Hippocampal formation (tissue), 2 donors: Measurements from ENCODE around the gene EFCAB6.

Source experiments
- DNase-seq, 2 donors: peaks; one replicate each; lab custom pipeline; 2025; lab: John Stamatoyannopoulos, UW

The EFCAB6 gene

DNA sequence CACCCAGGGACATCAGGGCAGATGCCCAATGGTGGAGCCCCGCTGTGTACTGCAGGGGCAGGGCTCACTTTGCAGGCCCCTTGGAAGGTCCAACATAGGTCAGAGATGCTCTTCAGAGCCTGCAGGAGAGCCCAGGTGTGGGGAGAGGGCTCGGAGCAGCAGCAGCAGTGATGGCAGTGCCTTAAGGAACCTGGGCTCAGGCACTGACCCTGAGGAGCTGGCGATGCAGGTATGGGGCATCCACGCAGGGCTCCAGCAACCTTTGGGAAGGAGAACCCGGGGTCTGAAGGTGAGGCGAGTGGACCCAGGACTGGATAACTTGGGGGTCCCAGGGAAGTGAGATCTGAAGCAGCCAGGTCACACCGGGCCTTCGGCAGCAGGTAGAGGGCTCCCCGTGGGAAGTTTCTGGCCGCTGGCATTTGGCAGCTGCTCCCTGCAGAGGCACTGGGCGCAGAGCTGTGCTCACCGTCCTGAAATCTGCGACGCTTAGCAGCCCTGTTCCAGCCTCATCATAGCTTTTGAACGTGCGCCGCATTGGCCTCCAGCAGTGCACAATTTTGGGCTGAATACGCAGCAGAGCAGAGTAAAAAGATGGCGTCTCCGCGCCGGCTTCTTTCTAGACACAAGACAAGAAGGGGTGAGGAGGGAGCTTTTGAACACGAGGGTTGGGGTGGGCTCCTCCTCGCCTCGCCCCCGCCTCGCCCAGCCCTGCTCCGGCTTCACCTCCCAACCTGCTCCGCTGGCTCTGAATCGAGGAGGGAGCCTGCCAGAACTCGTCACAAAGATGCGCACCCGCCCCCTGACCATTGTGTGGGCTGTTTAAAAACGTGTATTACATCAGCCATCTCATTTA is 281.5 kb downstream of the EFCAB6 start:
- DNase-seq, result no peak

- no peak for DNase-seq
These were observed 282.2 kb downstream of the EFCAB6 start for GRCh38 chr22:43529934-43530333.

DNA sequence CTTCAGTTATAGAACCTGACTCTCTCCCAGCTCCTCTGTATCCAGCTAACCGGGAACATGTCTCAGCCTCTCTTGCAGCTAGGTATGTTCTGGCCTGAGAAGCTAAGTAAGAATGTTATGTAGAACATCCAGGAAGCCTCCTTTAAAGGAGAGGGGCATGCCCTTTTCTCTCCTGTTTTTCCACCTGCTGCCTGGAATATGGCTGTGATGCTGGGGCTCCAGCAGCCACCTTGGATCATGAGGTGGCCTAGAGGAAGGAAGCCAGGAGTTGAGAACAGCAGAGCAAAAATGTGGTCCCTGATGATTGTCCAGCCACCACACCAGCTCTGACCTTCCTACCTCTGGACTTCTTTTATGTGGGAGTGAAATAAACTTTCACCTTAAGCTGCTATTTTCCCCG is 282.6 kb downstream of the EFCAB6 start:
- no peak for DNase-seq

GRCh38 chr22:43528601-43529360 is 283.3 kb downstream of the EFCAB6 start:
- DNase-seq, result no peak

GRCh38 chr22:43526946-43527345 is 285.2 kb downstream of the EFCAB6 start:
- no peak for DNase-seq

- DNase-seq, result no peak
These were observed 285.9 kb downstream of the EFCAB6 start for GRCh38 chr22:43526117-43526655.

GRCh38 chr22:43521716-43522115 is 290.4 kb downstream of the EFCAB6 start:
- no peak for DNase-seq

GRCh38 chr22:43520632-43521039 is 291.5 kb downstream of the EFCAB6 start:
- DNase-seq, result no peak

DNA sequence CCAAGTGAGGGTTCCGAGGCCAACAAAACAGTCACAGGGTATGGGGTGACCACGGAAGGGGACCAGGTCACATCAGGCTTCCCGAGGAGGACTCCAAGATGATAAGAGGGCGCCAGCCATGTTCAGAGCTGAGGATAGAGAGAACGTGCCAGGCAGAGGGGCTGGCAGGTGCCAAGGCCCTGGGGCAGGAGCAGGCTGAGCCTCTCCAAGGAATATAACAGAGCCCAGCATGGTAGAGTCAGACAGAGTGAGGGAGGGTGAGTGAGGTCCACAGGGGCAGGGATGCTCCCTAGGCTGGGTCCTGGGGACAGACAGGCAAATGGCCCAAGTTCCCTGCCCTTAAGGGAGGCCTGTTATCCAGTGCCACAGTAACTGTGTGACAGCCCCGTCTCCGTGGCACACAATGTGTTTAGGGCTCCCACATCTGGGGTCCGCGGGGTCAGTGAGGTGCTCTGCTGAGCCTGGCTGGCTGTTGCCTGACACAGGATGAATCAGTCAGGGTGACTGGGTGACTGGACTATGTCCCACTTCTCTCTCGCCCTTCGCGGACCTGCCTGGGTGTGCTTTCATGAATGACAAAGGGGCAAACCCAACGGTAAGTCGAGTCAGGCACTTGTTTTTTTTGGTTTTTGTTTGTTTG is 295.0 kb downstream of the EFCAB6 start:
- DNase-seq, result no peak

- DNase-seq, result no peak
These were observed 295.7 kb downstream of the EFCAB6 start for GRCh38 chr22:43516386-43516785.

DNA sequence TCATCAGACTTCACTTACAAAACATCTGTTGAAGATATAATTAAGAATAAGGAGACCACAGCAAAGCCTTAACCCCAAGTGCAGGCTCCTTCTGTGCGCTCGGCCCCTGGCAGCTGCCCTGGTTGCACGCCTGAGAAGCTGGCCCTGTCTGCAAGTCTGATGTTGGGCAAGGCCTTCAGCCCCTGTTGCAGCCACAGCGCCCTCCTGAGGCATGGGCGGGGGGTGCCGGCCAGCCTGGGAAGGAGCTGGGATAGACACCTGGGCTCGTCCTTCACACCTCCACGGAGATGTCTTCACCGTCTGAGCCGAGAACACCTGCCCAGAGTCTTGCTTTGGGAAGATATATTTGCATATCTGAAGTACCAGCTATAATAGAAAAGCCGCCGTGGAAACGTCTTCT is 296.2 kb downstream of the EFCAB6 start:
- DNase-seq, result no peak

DNA sequence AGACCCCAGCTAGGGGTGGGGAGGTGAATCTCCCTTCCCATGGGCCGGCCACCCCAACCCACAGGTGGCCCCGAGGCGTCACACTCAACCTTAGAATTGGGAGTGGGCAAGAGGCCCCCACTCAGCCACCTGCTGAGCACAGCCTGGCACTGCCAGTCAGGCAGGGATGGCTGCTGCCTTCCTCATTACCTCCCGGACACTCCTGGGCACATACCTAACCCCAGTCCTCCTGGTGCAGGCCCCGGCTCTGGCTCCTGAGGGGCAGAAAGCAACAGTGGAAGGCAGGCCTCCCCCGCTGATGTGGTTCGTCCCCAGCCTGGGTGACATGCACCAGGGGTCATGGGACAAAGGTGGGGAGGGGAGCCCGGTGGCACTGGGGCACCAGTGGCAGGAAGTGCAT is 296.7 kb downstream of the EFCAB6 start:
- no peak for DNase-seq

DNA sequence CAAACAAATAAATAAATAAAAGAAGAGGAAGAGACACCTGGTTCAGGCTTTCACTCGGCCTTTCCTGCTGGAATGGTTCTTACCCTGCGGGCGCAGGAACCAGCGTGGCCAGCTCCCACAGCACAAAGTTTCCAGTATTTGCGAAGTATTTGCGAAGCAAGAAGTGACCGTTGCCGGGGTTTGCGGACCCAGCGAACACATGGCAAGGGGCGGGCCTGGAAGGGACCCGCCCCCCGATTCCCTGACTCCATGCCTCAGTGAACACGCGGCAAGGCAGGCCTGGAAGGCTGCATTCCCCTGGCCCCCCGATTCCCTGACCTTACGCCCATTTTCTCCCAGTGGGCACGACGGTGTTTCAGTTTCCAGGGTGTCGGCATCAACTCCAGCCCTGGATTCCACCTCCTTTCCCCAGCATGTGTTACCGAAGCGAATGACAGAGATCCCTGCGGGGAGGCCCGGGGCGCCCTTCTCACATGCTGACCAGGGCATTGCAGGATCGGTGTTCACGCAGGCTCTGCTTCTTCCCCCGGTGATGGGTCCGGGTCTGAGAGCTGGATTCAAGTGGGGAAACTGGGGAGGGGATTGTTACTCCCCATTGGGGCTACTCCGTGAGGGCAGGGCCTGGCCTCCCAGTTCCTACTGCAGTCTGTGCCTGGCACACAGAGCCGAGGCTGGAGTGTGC is 297.5 kb downstream of the EFCAB6 start:
- no peak for DNase-seq

DNA sequence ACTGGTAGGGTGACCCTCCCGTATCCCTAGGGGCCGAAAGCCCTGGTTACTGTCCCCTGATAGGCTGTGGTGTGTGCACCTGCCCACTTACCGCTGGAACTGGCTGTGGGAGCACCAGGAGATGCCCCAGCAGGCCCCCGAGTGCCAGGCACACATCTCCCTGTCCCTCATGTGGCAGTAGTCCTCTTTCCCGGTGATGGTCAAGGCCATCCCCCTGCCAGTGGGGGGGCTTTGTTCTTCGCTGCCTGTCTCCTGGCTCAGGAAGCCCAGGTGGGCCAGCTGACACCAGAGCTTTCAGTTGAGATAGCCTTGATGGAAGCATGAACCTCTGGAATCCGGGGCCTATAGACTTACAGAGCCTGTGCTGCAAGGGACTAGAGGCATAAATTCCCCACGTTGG is 299.8 kb downstream of the EFCAB6 start:
- no peak for DNase-seq

- no peak for DNase-seq
These were observed 300.7 kb downstream of the EFCAB6 start for GRCh38 chr22:43511276-43511910.

DNA sequence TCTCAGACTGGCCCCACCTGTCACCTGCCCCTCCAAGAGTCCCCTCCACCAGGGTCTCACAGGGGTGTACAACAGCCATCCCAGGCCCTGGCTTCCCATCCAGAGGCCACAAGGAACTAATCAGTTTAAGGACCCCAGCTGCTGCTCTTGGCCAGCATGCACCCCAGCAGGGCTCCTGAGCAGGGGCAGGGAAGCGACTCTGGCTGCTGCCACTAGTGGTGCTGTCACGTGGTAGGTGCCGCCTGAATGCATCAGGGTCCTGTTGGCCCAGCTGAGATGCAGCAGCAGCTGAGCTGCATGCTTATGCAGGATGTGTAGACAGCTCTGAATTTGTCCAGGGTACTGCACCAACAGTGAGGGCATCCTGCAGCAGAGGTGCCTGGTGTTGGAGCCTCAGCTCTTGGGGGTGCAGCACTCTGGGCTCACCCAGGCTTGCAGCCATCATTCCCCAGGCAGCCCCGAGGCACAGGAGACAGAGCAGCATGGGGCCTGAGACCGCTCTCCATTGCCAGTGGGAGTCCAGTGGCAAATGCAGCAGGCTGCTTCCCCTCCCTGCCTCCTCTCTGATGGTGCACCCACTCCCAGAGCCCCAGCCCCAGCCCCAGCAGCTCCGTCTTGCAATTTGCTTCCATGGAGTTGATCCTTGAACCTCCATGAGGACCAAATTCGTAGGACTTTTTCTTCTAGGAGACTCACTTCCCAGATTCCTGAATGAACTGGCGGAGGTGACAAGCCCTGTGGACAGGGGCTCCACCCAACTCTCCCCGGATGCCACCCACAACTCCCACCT is 301.6 kb downstream of the EFCAB6 start:
- DNase-seq, result no peak

DNA sequence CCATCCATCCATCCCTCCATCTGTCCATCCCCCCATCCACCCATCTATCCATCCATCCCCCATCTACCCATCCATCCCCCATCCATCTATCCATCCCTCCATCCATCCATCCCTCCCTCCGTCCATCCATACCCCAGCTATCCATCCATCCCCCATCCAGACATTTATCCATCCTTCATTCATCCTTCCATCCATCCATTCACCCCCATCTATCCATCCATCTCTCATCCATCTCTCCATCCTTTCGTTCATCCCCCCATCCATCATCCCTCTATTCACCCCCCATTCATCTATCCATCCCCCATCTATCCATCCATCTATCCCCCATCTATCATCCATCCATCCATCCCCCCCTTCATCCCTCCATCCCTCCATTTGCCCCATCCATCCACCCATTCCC is 302.8 kb downstream of the EFCAB6 start:
- no peak for DNase-seq

GRCh38 chr22:43508489-43508888 is 303.6 kb downstream of the EFCAB6 start:
- no peak for DNase-seq

- DNase-seq, result no peak
These were observed 304.9 kb downstream of the EFCAB6 start for GRCh38 chr22:43507235-43507634.

- no peak for DNase-seq
These were observed 305.6 kb downstream of the EFCAB6 start for GRCh38 chr22:43506487-43506886.

- no peak for DNase-seq
These were observed 306.2 kb downstream of the EFCAB6 start for GRCh38 chr22:43505896-43506295.
